ENCODE data around the gene EML1.

The EML1 gene

DNA sequence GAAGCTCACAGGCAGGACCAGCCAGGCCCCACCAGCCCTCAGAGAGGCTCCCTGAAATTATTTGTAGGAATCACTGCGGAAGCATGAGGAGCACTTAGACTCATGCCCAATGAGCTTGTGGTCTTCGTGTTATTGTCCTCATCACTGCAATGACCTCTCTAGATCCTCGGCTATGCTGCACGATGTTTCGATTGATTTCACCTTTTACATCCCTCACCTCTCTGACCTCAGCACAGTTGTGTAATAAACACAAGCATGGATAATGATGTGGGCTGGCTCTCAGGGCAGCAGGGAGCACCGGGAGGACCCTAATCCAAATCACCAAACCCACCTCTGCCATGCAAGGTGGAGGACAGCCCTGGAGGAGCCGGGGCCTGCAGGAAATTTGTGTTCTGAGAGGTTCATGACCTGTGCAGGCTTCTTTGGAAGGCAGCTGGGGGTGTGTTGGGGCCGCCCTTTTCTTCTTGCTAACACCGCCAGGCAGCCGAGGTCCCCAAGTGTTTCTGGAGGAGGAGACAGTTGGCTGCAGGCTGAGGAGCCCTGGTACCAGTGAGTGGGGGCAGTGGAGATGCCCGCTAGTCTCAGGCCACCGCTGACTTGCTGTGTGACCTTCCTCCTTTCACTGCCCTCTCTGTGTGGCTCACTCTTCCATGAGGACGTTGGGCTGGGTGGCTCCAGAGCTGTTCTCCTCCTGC is 29.5 kb upstream of the EML1 start:
- no peak overlapping the region for H3K4me3 ChIP-seq (ENCODE audit: control insufficient read depth, low read depth, low read length)
- no peak for DNase-seq (ENCODE audit: low read depth)
- TF ChIP-seq, protein P1, sequence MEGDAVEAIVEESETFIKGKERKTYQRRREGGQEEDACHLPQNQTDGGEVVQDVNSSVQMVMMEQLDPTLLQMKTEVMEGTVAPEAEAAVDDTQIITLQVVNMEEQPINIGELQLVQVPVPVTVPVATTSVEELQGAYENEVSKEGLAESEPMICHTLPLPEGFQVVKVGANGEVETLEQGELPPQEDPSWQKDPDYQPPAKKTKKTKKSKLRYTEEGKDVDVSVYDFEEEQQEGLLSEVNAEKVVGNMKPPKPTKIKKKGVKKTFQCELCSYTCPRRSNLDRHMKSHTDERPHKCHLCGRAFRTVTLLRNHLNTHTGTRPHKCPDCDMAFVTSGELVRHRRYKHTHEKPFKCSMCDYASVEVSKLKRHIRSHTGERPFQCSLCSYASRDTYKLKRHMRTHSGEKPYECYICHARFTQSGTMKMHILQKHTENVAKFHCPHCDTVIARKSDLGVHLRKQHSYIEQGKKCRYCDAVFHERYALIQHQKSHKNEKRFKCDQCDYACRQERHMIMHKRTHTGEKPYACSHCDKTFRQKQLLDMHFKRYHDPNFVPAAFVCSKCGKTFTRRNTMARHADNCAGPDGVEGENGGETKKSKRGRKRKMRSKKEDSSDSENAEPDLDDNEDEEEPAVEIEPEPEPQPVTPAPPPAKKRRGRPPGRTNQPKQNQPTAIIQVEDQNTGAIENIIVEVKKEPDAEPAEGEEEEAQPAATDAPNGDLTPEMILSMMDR (IDR thresholded peaks at IDR 0.05; ENCODE audit: control insufficient read depth, insufficient read depth, low read depth, low read length, missing control alignments): no peak

DNA sequence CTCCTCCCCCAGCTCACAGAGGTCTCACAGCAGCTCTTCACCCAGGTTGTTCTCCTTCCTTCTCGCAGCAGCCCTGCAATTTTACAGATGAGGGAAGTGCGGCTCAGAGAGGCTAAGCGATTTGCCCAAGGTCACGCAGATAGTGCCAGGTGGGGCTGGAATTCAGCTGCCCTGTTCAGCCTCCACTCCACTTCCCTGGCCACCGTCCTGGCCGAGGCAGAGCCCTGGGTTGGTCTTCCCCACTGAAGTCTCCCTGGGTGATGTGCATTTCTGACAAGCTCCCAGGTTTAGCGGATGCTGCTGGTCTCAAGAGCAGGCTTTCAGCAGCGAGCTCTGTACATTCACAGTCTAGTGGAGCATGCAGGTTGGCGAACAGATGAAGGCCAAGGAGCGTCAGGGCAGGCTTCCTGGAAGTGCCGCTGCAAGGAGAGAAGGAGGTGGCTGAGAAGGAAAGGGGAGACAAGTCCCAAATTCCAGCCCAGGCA is 28.9 kb upstream of the EML1 start:
- TF ChIP-seq, protein P1 (IDR thresholded peaks at IDR 0.05; ENCODE audit: control insufficient read depth, insufficient read depth, low read depth, low read length, missing control alignments): no peak

DNA sequence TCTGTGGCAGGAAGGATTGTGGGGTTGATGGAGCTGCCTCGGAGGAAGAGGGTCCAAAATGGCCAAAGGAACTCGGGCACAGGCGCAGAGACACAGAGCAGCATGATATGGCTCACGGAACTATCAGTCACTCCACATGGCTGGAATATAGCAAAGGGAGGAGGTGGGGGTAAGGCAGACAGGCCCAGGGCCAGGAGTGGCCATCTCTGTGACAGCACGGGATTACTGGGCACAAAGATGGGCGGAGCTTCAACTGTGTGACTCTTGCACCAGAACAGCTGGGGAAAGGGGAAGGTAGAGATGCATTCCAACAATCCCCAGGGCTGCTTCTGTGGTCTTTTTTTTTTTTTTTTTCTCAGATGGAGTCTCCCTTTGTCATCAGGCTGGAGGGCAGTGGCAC is 24.8 kb upstream of the EML1 start:
- TF ChIP-seq, protein P1 (IDR thresholded peaks at IDR 0.05; ENCODE audit: control insufficient read depth, insufficient read depth, low read depth, low read length, missing control alignments): no peak
- DNase-seq (ENCODE audit: low read depth): no peak
- no peak overlapping the region for H3K4me3 ChIP-seq (ENCODE audit: control insufficient read depth, low read depth, low read length)

More for the DNA sequence above, 28.9 kb upstream of the EML1 start:
- no peak for DNase-seq (ENCODE audit: low read depth)
- H3K4me3 ChIP-seq (ENCODE audit: control insufficient read depth, low read depth, low read length): no peak overlapping the region

DNA sequence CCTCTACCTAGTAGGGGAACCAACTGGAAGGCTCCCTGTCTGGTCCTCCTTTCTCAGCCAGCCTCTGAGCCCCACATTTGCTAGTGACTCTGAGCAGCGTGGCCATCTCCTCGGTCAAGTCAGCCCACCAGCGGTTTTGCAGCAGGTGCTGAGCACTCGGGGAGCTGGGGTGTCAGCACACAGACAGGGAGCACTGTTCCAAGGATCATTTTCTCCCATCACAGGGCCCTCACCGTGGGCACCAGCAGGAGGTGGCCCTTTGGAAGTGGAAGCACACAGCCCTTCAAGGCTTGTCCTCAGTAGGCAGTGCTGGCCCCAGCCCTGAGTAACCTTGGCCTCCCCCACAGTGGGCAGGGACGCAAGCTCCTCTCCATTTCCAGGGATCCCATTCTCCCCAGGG is 24.1 kb upstream of the EML1 start:
- TF ChIP-seq, protein P1 (IDR thresholded peaks at IDR 0.05; ENCODE audit: control insufficient read depth, insufficient read depth, low read depth, low read length, missing control alignments): no peak
- DNase-seq (ENCODE audit: low read depth): no peak
- no peak overlapping the region for H3K4me3 ChIP-seq (ENCODE audit: control insufficient read depth, low read depth, low read length)

DNA sequence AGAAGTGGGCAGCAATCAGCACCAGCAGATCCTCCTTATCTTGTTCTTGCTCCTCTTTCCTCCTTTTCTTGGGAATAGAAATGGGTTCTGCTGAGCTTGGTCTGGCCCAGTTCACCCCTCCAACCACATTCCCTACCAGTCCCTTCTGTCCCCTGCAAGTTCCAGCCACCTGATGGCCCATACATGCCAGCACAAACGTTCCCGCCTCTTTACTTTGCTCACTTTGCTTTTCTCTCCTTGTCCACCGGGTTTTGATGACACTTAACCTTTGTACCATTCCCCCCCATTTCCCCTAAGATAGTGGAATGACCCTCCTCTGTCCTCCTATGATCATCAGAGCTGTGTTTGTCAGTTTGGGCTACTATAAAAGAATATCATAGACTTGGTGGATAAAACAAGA is 23.4 kb upstream of the EML1 start:
- H3K4me3 ChIP-seq (ENCODE audit: control insufficient read depth, low read depth, low read length): no peak overlapping the region
- TF ChIP-seq, protein P1 (IDR thresholded peaks at IDR 0.05; ENCODE audit: control insufficient read depth, insufficient read depth, low read depth, low read length, missing control alignments): no peak
- DNase-seq (ENCODE audit: low read depth): no peak

DNA sequence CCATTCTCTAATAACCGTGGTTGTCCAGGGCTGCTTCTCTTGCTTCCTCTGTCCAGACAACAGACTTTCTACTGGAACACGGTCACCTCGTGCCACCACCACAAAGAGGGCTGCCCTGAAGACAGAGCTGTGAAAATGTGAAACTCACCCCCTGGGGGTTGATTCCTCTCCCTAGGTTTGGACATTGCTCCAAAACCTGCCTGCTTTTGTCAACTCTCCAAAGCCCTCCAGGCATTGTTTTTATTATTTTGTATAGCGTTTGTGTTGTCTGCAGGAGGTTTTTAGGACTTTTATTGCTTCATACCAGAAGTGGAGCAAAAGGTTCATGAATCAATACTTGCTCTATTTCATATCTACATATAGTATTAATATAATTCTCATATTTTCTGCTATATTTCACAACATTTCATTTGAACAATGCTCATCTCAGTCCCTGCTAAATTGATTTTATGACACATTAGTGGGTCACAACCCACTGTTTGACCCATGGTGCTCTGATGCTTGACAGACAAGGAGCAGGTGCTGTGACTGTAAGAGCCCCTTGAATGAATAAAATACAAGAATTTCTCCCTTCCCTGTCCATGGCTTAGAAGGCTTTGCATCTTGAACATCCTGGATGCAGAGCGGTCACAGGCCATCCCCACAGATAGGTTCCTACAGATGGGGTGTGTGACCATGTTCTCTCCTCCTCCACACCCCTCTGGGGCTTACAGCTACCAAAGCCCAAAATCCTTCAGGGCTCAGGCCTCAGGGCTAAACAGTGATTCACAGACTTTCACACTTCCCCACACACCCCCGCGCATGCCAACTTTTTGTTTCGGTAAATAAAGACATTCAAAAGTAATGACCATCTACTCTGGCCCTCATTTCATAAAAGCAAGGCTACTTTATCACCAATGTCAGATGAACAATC is 20.6 kb upstream of the EML1 start:
- no peak overlapping the region for H3K4me3 ChIP-seq (ENCODE audit: control insufficient read depth, low read depth, low read length)
- DNase-seq (ENCODE audit: low read depth): no peak
- TF ChIP-seq, protein P1 (IDR thresholded peaks at IDR 0.05; ENCODE audit: control insufficient read depth, insufficient read depth, low read depth, low read length, missing control alignments): no peak

Measured in AG09309 (cell line).